Cardiac muscle cell (in vitro differentiated cells and primary cell): ENCODE measurements around the gene ITPR2. TPM values are rescaled to one million over a fixed set of nuclear protein-coding genes. Genes with fewer than 3 reads are reported as not detected.
A peak's percentile ranks its signal among the peaks of the same experiment; 100 is the strongest.

ENCODE experiments used
- DNase-seq, 2 donors: peaks; one replicate each; pipeline versions ENCODE4 v3.0.0 to v3.0.0-alpha.2; 2010 to 2017; ENCODE audit warnings: low read depth in 1 of 2, low spot score in 1 of 2
- H3K27ac ChIP-seq: fragments of 200-600 bp; sonication (generic); 2 replicates; pipeline ENCODE4 v1.5.1; 2016
- H3K27me3 ChIP-seq: fragments of 200-600 bp; sonication (generic); 2 replicates; pipeline ENCODE4 v1.6.0; 2016; ENCODE audit warnings: control low read depth
- H3K36me3 ChIP-seq: fragments of 200-600 bp; sonication (generic); 2 replicates; pipeline ENCODE4 v1.5.1; 2016; ENCODE audit warnings: control low read depth
- H3K4me1 ChIP-seq: fragments of 200-600 bp; sonication (generic); 2 replicates; pipeline ENCODE4 v1.8.1; 2017; ENCODE audit warnings: low read depth, mild to moderate bottlenecking, mixed run types
- H3K4me3 ChIP-seq: fragments of 200-600 bp; sonication (generic); 2 replicates; pipeline ENCODE4 v1.5.1; 2016; ENCODE audit warnings: mild to moderate bottlenecking
- H3K9me3 ChIP-seq: fragments of 200-600 bp; sonication (generic); 2 replicates; pipeline ENCODE4 v1.5.1; 2017; ENCODE audit warnings: low read depth, mild to moderate bottlenecking, control low read depth
- CTCF ChIP-seq: IDR thresholded peaks from 2 replicates; pipeline ENCODE4 v1.5.1; 2012; ENCODE audit warnings: low read depth, mild to moderate bottlenecking, low read length
- polyA plus RNA-seq: library from polyadenylated mRNA; unstranded; fragments of >200 nt; fragmentation: Nextera tagmentation; extraction: Ambion mirVana; gene quantifications from 2 replicates; pipeline ENCODE4 v1.2.1, GENCODE V29; 2016
- total RNA-seq: library from RNA; depleted of rRNA; stranded (reverse); fragments of >200 nt; gene quantifications from 2 replicates; pipeline ENCODE4 v1.2.3, GENCODE V29; 2016

Gene ITPR2
- total and polyA plus RNA-seq, 2 experiments from 2014 or later, result 4.8 to 5.1 TPM

- Histone ChIP-seq H3K9me3 (no peaks in the 10 kb centered on the region), H3K27ac (no peak overlapping the region), H3K27me3 (peaks cover 11% of the 10 kb centered on the region), H3K36me3 (no peaks in the 10 kb centered on the region), H3K4me1 (no peaks in the 10 kb centered on the region), H3K4me3 (no peak overlapping the region)
- no peak for TF ChIP-seq CTCF
- DNase-seq, result no peak
Observed at GRCh38 chr12:26290565-26290964, 542.4 kb downstream of the ITPR2 start.

- TF ChIP-seq CTCF, result no peak
- DNase-seq, result peak in 1 of 2 donors; percentile 54
- H3K27ac ChIP-seq, result no peak overlapping the region
- H3K4me3 ChIP-seq, result no peak overlapping the region
- no peaks in the 10 kb centered on the region for H3K9me3 ChIP-seq
- H3K4me1 ChIP-seq, result no peaks in the 10 kb centered on the region
- peaks cover 34% of the 10 kb centered on the region for H3K27me3 ChIP-seq
- no peaks in the 10 kb centered on the region for H3K36me3 ChIP-seq
Observed at GRCh38 chr12:26287671-26288381, 545.2 kb downstream of the ITPR2 start.

Other genes starting within 250 kb of the ITPR2 start
- 17.8 and 21.0 TPM in 2 replicates for gene INTS13, start 104.8 kb upstream of the ITPR2 start, total RNA-seq
- gene INTS13, start 104.8 kb upstream of the ITPR2 start, polyA plus RNA-seq, result 18.9 and 33.9 TPM in 2 replicates
- gene FGFR1OP2, start 105.3 kb upstream of the ITPR2 start, total RNA-seq, result 37.1 and 59.1 TPM in 2 replicates
- 27.4 and 28.3 TPM in 2 replicates for gene FGFR1OP2, start 105.3 kb upstream of the ITPR2 start, polyA plus RNA-seq
- 50.8 and 65.5 TPM in 2 replicates for gene TM7SF3, start 181.2 kb upstream of the ITPR2 start, total RNA-seq
- gene TM7SF3, start 181.2 kb upstream of the ITPR2 start, polyA plus RNA-seq, result 50.1 and 51.0 TPM in 2 replicates
- gene MED21, start 189.4 kb upstream of the ITPR2 start, total RNA-seq, result 21.6 and 26.8 TPM in 2 replicates
- gene MED21, start 189.4 kb upstream of the ITPR2 start, polyA plus RNA-seq, result 27.9 and 35.5 TPM in 2 replicates
- gene C12orf71, start 249.4 kb upstream of the ITPR2 start, total RNA-seq, result not detected in 2 replicates
- not detected in 2 replicates for gene C12orf71, start 249.4 kb upstream of the ITPR2 start, polyA plus RNA-seq